ENCODE data around the gene UTY. TPM values are rescaled to one million over a fixed set of nuclear protein-coding genes. Genes with fewer than 3 reads are reported as not detected.

UTY gene
- total RNA-seq, 1 experiment from 2014 or later = 5.9 TPM

- no peak for TF ChIP-seq POLR2A (IDR thresholded peaks at IDR 0.05; ENCODE audit: borderline replicate concordance, extremely low read depth, insufficient read depth, insufficient read length)
These were observed 21.4 kb upstream of the UTY start (continued) for GRCh38 chrY:13501215-13501614.

GRCh38 chrY:13493737-13494136 lies 13.9 kb upstream of the UTY start:
- H3K4me3 ChIP-seq (replicated peaks in 1 of 2; ENCODE audit: low read depth in 1 of 2, low read length in 2 of 2) = no peak overlapping the region
- RAD21 ChIA-PET (ENCODE audit: low non-redundant PET in 1 of 2, low total read pairs in 2 of 2, uncharacterized antibody in 2 of 2, unreplicated experiment in 2 of 2) = no interaction called here
- TF ChIP-seq FOSL1 (IDR thresholded peaks at IDR 0.05; ENCODE audit: low read depth) (no peak), ATF3 (IDR thresholded peaks at IDR 0.05) (no peak), CTCF (IDR thresholded peaks at IDR 0.05 in 2 of 3, conservative IDR thresholded peaks at IDR 0.05 in 1 of 3; ENCODE audit: borderline replicate concordance in 1 of 3, insufficient read depth in 1 of 3, low read depth in 2 of 3, low read length in 2 of 3) (no peak), POLR2A (IDR thresholded peaks at IDR 0.05; ENCODE audit: borderline replicate concordance, extremely low read depth, insufficient read depth, insufficient read length) (no peak), TCF7L2 (IDR thresholded peaks at IDR 0.05; ENCODE audit: borderline replicate concordance, extremely low read depth, insufficient read depth, insufficient read length) (no peak), SP1 (IDR thresholded peaks at IDR 0.05; ENCODE audit: low read depth) (no peak), RAD21 (IDR thresholded peaks at IDR 0.05; ENCODE audit: low read depth) (no peak), EGR1 (IDR thresholded peaks at IDR 0.05; ENCODE audit: low read depth) (no peak), MAX (IDR thresholded peaks at IDR 0.05) (no peak), EZH2phosphoT487 (IDR thresholded peaks at IDR 0.05; ENCODE audit: borderline replicate concordance) (no peak), JUND (IDR thresholded peaks at IDR 0.05) (no peak), ZFX (IDR thresholded peaks at IDR 0.05) (no peak), REST (IDR thresholded peaks at IDR 0.05; ENCODE audit: low read depth) (no peak), EZH2 (IDR thresholded peaks at IDR 0.05) (no peak)
- H3K9me3 ChIP-seq (ENCODE audit: control insufficient read depth in 1 of 2, insufficient read depth in 1 of 2, low read depth in 1 of 2, low read length in 2 of 2) = no peaks in the 10 kb centered on the region
- H2AFZ ChIP-seq (ENCODE audit: low read depth, low read length, poor library complexity, severe bottlenecking) = no peak overlapping the region
- CTCF ChIA-PET = no interaction called here
- no TSS peak for BruUV-seq (replicated peaks)
- no peaks in the 10 kb centered on the region for H3K27me3 ChIP-seq (ENCODE audit: insufficient read depth, low read length)
- H3K4me2 ChIP-seq (ENCODE audit: low read length) = no peak overlapping the region
- no peak for ATAC-seq
- H3K9me2 ChIP-seq (ENCODE audit: insufficient read depth) = no peaks in the 10 kb centered on the region
- H3K36me3 ChIP-seq (ENCODE audit: control insufficient read depth in 1 of 2, insufficient read depth in 2 of 2, low read length in 2 of 2) = no peaks in the 10 kb centered on the region
- no peak overlapping the region for H3K27ac ChIP-seq (ENCODE audit: low read depth, low read length)
- POLR2A ChIA-PET = no interaction called here
- H3K9ac ChIP-seq (ENCODE audit: low read length) = no peak overlapping the region
- no peak for DNase-seq (ENCODE audit: low read depth, low spot score)
- intact Hi-C loops (cut with micrococcal nuclease) = no loop called here
- no peaks in the 10 kb centered on the region for H3K79me2 ChIP-seq (ENCODE audit: insufficient read depth, low read length)
- H4K20me1 ChIP-seq (ENCODE audit: insufficient read depth) = no peaks in the 10 kb centered on the region
- no peaks in the 10 kb centered on the region for H3K4me1 ChIP-seq (ENCODE audit: control insufficient read depth in 1 of 2, insufficient read depth in 2 of 2, low read length in 2 of 2)
